HFFc6 (cell line): ENCODE results near the gene CNGA1. TPM values are rescaled to one million over a fixed set of nuclear protein-coding genes. Genes with fewer than 3 reads are reported as not detected.

ENCODE experiments used
- DNase-seq: peaks from one replicate; pipeline ENCODE4 v3.0.0-alpha.2; 2018
- H3K27ac Mint-ChIP-seq: 2 replicates; pipeline ENCODE4 v1.8.0; 2020; ENCODE audit warnings: mild to moderate bottlenecking, mixed read lengths
- H3K27me3 Mint-ChIP-seq: 2 replicates; pipeline ENCODE4 v1.8.0; 2021; ENCODE audit warnings: mild to moderate bottlenecking, moderate library complexity, mixed read lengths; ENCODE audit not compliant: insufficient read depth
- H3K36me3 Mint-ChIP-seq: 2 replicates; pipeline ENCODE4 v1.8.0; 2021; ENCODE audit warnings: low read depth, mixed read lengths
- H3K4me1 Mint-ChIP-seq: 2 replicates; pipeline ENCODE4 v1.8.0; 2020; ENCODE audit warnings: low read depth, mixed read lengths
- H3K4me3 Mint-ChIP-seq: 2 replicates; pipeline ENCODE4 v1.8.0; 2020; ENCODE audit warnings: mild to moderate bottlenecking, moderate library complexity, mixed read lengths
- H3K9me3 Mint-ChIP-seq: 2 replicates; pipeline ENCODE4 v1.8.0; 2020; ENCODE audit warnings: mild to moderate bottlenecking, mixed read lengths
- CTCF ChIP-seq: fragments of 200-600 bp; sonication (generic); IDR thresholded peaks from 2 replicates; pipeline ENCODE4 v1.5.0; 2021; ENCODE audit warnings: antibody characterized with exemption, mild to moderate bottlenecking
- total RNA-seq, 6 experiments: library from RNA; stranded (reverse); fragmentation: NEBNext Ultra II Directional; extraction: Animal tissue kit (Norgen Biotek cat#: 25700); gene quantifications; 2 replicates in 1 of 6; 3 replicates in 5 of 6; pipeline ENCODE4 v1.2.3, GENCODE V29; 2021

Gene CNGA1
- total RNA-seq, 6 experiments from 2014 or later, result not detected

GRCh38 chr4:48035952-48036351 is 19.5 kb upstream of the CNGA1 start:
- no peak for DNase-seq
- H3K4me1 Mint-ChIP-seq, result peaks cover 5% of the 10 kb centered on the region; the same call in 1 of the 2 replicates
- TF ChIP-seq CTCF, result no peak
- no peaks in the 10 kb centered on the region for H3K9me3 Mint-ChIP-seq
- H3K4me3 Mint-ChIP-seq, result no peak overlapping the region
- H3K36me3 Mint-ChIP-seq, result no peaks in the 10 kb centered on the region
- H3K27me3 Mint-ChIP-seq, result no peaks in the 10 kb centered on the region
- H3K27ac Mint-ChIP-seq, result no peak overlapping the region

- peak; percentile 83 for TF ChIP-seq CTCF
- H3K27ac Mint-ChIP-seq, result no peak overlapping the region
- no peaks in the 10 kb centered on the region for H3K36me3 Mint-ChIP-seq
- H3K4me3 Mint-ChIP-seq, result no peak overlapping the region
- H3K27me3 Mint-ChIP-seq, result no peaks in the 10 kb centered on the region
- peak; percentile 15 for DNase-seq
- H3K9me3 Mint-ChIP-seq, result no peaks in the 10 kb centered on the region
- H3K4me1 Mint-ChIP-seq, result peaks cover 6% of the 10 kb centered on the region
These were observed 17.4 kb upstream of the CNGA1 start for GRCh38 chr4:48033825-48034413.

- peaks cover 2% of the 10 kb centered on the region; the same call in 1 of the 2 replicates for H3K27me3 Mint-ChIP-seq
- TF ChIP-seq CTCF, result no peak
These were observed 16.9 kb upstream of the CNGA1 start for GRCh38 chr4:48033412-48033811.

GRCh38 chr4:48032721-48033120 is 16.2 kb upstream of the CNGA1 start:
- Mint-ChIP-seq H3K27ac (no peak overlapping the region), H3K4me1 (peaks cover 16% of the 10 kb centered on the region), H3K4me3 (no peak overlapping the region), H3K27me3 (peaks cover 5% of the 10 kb centered on the region), H3K36me3 (no peaks in the 10 kb centered on the region), H3K9me3 (no peaks in the 10 kb centered on the region)
- no peak for DNase-seq
- TF ChIP-seq CTCF, result no peak

More at GRCh38 chr4:48033412-48033811, 16.9 kb upstream of the CNGA1 start:
- Mint-ChIP-seq H3K9me3 (no peaks in the 10 kb centered on the region), H3K4me1 (peaks cover 11% of the 10 kb centered on the region), H3K36me3 (no peaks in the 10 kb centered on the region), H3K4me3 (no peak overlapping the region), H3K27ac (no peak overlapping the region)
- DNase-seq, result no peak

GRCh38 chr4:48031802-48032525 is 15.5 kb upstream of the CNGA1 start:
- Mint-ChIP-seq H3K4me1 (peaks cover 16% of the 10 kb centered on the region), H3K36me3 (no peaks in the 10 kb centered on the region), H3K4me3 (no peak overlapping the region), H3K27ac (no peak overlapping the region), H3K9me3 (no peaks in the 10 kb centered on the region), H3K27me3 (peaks cover 5% of the 10 kb centered on the region)
- DNase-seq, result no peak
- TF ChIP-seq CTCF, result no peak
